Measurements from ENCODE around the gene ASS1.

DNA sequence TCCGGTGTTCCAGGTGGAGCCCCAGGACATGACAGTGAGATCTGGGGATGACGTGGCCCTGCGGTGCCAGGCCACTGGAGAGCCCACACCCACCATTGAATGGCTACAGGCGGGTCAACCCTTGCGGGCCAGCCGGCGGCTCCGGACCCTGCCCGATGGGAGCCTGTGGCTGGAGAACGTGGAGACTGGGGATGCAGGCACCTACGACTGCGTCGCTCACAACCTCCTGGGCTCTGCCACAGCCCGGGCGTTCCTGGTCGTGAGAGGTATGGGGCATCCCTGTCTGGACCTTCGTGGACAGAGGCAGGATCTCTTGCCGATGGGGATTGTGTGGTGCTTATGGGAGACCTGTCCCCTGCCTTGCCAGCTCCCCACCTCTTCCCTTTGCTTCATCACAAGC lies 26.0 kb upstream of the ASS1 start:
- TF ChIP-seq, protein P1, sequence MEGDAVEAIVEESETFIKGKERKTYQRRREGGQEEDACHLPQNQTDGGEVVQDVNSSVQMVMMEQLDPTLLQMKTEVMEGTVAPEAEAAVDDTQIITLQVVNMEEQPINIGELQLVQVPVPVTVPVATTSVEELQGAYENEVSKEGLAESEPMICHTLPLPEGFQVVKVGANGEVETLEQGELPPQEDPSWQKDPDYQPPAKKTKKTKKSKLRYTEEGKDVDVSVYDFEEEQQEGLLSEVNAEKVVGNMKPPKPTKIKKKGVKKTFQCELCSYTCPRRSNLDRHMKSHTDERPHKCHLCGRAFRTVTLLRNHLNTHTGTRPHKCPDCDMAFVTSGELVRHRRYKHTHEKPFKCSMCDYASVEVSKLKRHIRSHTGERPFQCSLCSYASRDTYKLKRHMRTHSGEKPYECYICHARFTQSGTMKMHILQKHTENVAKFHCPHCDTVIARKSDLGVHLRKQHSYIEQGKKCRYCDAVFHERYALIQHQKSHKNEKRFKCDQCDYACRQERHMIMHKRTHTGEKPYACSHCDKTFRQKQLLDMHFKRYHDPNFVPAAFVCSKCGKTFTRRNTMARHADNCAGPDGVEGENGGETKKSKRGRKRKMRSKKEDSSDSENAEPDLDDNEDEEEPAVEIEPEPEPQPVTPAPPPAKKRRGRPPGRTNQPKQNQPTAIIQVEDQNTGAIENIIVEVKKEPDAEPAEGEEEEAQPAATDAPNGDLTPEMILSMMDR (IDR thresholded peaks at IDR 0.05) = no peak
- TF ChIP-seq POLR2A (IDR thresholded peaks at IDR 0.05) (no peak), POLR2AphosphoS5 (IDR thresholded peaks at IDR 0.05) (no peak)
